DMS53 treated with DMSO at 0.1 percent for 48 hours (cell line): Measurements from ENCODE around the gene C6orf47.
A peak's percentile ranks its signal among the peaks of the same experiment; 100 is the strongest.
"Not testable (repeated sequence)": the region's sequence is repeated elsewhere in the genome, so short reads cannot be mapped to it uniquely, and the experiment has no call there.

Source experiments
- DNase-seq: peaks from one replicate; lab custom pipeline; 2025; ENCODE audit not compliant: unreplicated experiment; lab: John Stamatoyannopoulos, UW

Gene C6orf47, protein sequence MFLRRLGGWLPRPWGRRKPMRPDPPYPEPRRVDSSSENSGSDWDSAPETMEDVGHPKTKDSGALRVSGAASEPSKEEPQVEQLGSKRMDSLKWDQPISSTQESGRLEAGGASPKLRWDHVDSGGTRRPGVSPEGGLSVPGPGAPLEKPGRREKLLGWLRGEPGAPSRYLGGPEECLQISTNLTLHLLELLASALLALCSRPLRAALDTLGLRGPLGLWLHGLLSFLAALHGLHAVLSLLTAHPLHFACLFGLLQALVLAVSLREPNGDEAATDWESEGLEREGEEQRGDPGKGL

DNA sequence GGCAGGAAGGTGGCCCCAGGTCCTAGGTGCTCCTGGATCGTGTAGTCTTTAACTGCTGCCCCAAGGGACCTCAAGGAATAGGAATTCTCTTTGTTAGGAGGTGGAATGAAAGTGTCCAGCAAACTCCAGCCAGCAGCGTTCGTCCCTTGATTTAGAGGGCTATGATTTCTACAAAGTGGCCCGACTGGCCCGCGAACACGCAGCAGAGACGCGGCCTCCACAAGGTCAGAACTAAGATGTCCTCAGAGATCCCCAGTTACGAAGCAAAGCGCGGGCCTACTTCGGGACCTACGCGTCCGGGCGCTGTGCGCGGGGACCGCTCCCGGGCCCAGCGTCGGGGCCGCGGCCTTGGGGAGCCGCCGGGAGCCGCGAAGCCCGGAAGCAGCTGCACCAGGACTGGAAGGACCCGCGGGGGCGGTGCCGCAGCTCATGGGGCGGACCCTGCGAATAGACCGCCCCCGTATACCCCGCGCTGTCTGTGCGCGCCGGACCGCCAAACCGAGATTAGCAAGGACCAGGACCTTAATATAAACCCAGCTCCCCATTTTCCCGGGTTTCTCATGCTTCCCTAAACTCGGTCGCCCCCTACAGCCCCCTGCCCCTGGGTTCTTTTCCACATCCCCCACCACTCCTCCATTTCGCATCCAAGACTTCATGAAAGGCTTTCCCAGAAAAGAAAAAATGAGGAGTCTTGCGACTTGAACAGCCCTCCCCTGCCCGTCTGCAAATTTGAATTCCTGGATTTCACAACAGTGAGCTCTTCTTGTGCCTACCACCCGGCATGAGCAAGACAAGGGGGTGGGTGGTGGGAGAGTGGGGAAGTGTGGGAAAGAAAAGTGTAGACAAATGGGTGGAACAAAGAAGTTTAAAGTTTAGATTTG is at the start of gene C6orf47:
Gene C6orf47 (minus strand): TSS at position 398 of the 881 bp plus-strand sequence. CDS start 831 bp downstream, outside the sequence.
- DNase-seq: peak; percentile 73

DNA sequence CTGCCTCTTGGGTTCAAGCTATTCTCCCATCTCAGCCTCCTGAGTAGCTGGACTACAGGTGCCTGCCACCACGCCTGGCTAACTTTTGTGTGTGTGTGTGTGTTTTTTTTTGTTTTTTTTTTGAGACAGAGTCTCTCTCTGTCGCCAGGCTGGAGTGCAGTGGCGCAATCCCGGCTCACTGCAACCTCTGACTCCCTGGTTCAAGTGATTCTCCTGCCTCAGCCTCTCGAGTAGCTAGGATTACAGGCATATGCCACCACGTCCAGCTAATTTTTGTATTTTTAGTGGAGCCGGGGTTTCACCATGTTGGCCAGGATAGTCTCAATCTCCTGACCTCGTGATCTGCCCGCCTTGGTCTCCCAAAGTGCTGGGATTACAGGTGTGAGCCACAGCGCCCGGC is 48.6 kb upstream of the C6orf47 start:
- DNase-seq: not testable (repeated sequence)

DNA sequence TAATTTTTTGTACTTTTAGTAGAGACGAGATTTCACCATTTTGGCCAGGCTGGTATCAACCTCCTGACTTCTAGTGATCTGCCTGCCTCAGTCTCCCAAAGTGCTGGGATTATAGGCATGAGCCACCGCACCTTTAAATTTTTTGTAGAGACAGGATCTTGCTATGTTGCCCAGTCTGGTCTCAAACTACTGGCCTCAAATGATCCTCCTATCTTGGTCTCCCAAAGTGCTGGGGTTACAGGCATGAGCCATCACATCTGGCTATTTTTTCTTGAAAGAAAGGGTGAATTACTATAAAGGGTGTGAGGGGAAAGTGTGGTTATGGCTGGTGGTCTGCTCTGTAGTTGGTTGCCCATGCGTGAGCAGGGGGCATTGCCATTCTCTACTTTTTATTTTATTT is 47.6 kb upstream of the C6orf47 start:
- no peak for DNase-seq

DNA sequence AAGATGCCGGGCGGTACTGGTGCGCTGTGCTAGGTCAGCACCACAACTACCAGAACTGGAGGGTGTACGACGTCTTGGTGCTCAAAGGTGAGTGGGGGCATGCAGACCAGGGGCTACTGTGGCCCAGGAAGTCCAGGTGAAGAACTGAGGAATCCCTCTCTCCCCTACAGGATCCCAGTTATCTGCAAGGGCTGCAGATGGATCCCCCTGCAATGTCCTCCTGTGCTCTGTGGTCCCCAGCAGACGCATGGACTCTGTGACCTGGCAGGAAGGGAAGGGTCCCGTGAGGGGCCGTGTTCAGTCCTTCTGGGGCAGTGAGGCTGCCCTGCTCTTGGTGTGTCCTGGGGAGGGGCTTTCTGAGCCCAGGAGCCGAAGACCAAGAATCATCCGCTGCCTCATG is 47.1 kb upstream of the C6orf47 start:
- DNase-seq: no peak

DNA sequence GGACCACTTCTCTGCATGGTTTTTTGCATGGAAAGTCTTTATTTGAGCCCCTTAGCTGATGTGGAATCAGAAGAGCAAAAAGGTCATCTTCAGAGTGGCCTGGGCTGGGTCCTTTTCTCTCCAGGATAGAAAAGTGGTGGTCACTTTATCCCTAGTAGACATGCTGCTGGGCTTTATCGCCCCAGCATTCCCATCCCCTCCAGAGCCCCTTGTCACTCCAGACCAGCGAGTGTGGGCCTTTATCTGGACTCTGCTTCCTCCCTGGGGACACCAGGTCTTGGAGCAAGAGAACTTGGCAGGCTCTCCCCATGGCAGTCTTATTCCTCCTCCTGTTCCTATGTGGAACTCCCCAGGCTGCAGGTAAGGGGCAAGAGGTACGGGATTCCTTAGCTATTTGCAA is 46.0 kb upstream of the C6orf47 start, which contains the start of gene LY6G6F:
Gene LY6G6F (plus strand): TSS at position 268 of the 400 bp plus-strand sequence. CDS start 41 bp downstream, at position 309.
- no peak for DNase-seq

DNA sequence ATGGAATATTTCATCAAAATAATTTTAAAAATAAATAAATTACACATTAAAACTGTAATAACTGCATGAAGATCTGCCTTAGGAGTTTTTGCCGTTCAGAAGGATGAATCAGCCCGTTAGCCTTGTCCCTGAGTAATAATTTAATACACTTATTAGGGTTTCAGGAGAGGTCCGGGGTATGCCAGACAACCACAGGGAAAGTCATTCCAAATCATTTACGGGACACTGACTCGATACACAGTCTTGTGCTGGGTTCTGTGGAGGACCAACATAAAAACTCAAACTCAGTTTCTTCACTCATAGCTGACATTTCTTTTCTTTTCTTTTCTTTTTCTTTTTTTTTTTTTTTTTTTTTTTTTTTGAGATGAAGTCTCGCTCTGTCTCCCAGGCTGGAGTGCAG is 45.4 kb upstream of the C6orf47 start:
- no peak for DNase-seq

DNA sequence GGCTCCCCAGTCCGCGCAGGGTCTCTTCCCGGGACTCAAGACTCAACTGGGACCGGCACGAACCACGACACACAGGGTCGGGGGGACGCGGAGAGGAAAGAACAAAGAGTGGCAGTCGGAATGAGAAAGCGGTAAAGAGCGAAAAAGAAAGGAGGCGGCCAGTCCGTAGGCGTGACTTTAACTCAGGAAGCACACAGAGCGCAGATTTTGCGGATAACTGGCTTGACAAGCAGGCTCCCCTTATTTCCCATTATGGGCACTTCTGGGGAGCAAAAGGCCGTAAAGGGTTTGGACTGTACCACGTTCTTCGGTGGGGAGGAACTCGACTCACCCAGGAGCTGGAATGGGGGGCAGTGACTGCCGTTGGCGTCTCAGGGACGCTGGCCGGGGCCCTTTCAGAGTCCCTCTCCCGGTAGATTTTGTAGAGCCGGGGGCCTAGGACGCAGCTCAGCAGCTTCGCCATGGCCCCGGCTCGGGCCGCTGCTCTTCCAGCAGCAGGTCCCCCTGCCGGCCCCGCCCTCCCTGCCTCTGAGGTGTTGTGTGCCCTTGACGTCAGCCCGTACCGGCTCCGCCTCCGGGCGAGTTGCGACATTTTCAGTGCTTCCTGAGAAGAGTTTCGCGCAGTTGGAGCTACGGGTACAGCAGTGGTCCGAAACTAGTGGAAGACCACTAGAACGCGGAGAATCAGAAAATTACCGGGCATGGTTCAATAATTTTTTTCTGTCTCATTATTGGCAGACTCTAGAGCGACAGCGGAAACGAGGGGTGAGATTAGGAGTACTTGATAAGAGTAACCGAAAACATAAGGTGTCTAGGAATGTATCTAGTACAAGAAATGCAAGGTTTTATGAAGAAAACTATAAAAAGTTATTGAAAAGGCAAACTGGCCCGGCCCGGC is 42.5 kb upstream of the C6orf47 start, which contains the start of gene ABHD16A:
Gene ABHD16A (minus strand): TSS at position 506 of the 898 bp plus-strand sequence. CDS start 43 bp downstream, at position 463.
- peak; percentile 89 for DNase-seq

DNA sequence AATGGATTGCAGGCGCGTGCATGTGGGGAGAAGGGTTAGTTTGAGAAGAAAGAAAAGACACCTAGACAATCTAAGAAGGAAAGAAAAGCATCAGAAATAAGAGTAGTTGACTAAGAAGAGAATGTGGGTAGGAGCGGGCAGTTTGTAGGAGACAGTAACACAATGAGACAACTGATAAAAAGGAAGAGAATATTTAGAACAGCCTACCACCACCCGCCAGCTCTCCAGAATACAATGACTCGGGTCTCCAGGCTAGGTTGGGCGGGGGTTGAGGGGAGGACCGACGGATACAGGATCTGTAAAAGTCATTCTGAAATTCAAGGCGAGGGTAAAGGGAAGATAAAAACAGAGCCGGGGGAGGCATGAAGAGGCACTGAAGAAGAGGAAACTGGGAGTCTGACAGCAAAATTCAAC is 41.8 kb upstream of the C6orf47 start:
- DNase-seq: no peak

DNA sequence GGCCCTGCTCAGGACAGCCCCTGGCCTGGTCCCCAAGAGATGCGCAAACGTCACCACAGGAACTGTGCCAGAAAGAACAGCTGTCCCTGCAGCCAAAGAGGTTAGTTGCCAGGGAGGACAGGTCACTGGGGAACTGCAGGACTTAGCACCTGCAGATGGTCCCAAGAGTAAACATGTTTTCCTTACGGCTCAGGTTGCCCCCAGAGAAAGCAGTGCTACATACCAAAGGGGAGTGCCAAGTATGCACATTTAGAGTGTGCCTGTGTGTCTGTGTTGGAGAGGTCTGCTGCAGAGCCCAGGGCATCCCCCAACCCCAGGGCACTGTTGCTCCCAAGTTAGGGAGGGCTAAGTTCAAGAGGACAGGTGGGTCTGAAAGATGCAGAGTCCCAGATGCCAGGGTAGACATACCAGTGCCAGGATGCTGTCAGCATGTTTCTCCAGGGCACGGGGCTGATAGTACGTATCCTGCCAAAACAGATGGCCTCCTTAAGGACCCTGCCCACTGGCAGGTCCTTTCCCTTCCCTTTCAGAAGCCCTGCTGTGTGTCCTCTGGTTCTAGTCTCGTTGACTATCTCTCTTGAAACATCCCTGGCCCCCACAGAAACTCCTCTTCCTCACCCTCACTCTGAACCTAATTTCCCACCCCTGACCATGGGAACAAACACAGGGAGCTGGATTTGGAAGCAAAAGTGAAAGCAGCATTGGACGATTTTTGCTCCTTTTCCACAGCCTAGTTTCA is 41.3 kb upstream of the C6orf47 start:
- DNase-seq: no peak

DNA sequence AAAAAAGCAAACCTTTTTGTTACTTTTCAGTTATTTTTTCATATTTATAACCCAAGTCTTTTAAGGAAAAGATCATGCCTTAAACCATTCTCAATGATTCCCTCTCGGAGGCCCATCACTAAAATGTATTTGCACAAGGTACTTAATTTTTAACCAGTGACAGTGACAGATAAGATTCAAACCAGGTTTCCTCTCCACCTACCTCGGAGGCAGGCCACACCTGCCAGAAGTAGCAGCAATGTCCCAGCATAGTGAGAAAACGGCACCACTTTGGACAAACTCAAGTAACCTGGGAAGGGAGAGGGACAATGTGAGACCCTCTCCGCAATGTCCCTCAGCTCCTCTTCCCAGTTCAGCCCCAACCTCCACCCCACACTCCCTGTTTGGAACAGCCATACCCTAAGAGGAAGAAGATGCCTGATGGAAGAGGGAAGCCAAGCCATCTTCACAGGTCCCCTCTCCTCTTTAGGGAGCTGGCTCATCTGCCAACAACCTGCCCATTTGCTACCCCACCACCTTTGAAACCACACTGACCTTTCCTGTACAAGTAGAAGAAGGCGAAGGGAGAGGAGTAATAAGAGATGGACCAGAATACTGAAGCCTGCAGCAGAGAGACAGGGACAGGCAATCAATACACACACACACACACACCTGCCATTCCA is 40.3 kb upstream of the C6orf47 start:
- DNase-seq: no peak

DNA sequence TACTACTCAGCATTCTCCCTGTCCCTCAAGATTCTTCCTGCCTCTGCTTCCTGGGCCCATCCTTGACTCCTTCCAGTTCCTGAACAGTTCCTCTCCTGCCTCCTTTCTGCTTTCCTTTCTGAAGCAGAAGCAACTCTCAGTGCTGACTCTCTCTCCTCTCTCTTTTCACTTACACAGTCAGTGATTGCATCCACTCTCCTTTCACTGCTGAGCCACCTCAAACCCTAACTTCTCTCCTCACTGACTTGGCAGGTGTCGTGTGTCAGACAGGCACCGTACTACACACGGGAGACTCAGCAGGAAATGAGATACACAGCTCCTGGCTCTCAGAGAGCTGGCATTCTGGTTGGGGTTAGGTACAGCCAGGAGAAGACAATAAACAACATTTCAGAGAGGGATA is 37.0 kb upstream of the C6orf47 start:
- no peak for DNase-seq

DNA sequence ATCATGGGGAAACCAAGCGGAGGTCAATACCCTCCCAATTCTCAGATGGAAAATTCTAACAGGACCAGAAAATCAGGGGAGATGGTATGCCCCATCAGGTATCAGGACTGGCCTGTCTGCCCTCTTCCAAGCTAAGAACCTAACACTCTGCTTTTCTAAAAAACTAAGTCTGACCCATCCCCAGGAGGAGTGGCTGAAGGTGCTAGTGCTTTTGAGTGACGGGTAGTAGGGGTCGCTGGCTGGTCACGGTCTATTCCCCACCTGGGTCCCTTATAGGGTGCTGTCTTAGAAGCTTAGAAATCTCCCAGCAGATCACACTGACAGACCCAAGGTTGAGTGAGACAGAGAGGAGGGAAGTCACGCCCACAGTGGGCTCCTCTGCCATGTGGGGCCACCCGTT is 33.0 kb upstream of the C6orf47 start:
- DNase-seq: no peak

DNA sequence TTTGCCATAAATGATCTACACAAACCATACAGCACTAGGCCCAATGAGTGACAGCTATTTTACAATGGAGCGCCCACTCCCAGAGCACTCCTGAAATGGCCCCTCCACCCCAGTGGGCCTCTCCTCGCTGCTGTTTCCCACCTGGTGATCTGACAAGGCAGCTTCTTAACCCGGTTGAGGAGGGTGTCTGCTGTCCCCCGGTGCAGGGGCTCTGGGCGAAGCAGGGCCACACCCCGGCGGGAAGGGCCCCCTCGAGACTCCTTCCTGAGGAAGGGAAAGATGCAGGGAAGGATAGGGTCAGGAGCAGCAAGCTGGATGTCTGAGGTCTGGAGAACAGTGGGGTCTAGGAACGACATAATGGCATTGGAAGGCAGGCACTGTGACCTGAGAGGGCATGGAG is 32.3 kb upstream of the C6orf47 start:
- no peak for DNase-seq

DNA sequence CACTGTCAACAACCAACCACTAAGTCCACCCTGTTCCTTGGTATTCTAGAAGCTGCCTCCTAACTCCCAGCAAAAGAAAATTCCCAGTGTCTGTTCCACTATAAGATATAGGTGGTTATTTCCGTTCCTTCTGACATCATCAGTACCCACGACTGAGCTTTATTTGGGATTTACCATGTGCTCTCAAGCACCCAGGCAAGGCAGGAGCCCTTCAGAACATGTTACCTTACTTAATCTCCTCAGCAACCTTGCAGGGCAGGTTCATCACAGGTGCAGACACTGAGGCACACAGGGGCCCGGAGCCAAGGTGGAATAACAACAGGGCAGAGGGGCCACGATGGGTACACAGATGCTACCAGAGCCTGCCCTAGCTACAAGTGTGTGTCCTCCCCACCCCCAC is 31.8 kb upstream of the C6orf47 start:
- DNase-seq: no peak

DNA sequence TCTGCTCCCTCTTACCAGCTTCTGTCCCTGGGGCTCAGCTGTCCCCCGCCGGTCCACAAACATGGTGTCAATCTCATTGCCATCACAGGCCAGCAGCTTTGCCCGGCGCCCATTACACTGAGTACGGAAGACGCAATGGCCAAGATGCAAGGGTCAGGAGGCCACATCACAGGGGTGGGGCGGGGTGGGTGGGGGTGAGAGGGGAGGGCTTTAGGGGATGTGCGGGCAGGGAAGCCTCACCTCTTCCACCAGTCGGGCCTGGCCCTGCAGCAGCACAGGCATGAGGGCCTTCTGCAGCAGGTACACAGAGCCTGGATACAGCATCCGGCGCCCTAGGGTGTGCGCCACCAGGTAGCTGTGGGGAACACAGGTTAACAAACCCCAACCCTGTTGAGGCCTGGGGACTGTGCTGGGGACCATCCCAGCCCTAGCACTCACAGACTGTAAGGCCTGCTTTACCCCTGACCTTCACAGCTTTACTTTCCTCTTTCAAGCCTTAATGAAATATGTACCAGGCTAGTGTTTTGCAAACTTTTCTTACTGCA is 31.1 kb upstream of the C6orf47 start:
- no peak for DNase-seq

DNA sequence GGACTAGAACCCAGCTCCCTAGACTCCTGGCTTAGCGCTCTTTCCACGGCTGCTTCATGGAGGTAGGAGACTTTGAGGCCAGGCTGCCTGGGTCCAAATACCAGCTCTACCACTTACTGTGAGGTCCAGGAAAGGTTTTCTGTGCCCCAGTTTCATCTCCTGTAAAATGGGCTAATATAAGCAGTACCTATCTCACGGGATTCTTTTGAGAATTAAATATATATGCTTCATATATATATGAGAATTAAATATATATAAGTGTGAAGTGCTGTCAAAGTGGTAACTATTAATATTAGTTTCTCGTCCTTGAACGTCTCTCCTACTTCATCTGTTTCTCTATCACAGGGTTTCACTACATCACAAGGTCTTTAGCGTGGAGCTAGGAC is 30.5 kb upstream of the C6orf47 start:
- no peak for DNase-seq

DNA sequence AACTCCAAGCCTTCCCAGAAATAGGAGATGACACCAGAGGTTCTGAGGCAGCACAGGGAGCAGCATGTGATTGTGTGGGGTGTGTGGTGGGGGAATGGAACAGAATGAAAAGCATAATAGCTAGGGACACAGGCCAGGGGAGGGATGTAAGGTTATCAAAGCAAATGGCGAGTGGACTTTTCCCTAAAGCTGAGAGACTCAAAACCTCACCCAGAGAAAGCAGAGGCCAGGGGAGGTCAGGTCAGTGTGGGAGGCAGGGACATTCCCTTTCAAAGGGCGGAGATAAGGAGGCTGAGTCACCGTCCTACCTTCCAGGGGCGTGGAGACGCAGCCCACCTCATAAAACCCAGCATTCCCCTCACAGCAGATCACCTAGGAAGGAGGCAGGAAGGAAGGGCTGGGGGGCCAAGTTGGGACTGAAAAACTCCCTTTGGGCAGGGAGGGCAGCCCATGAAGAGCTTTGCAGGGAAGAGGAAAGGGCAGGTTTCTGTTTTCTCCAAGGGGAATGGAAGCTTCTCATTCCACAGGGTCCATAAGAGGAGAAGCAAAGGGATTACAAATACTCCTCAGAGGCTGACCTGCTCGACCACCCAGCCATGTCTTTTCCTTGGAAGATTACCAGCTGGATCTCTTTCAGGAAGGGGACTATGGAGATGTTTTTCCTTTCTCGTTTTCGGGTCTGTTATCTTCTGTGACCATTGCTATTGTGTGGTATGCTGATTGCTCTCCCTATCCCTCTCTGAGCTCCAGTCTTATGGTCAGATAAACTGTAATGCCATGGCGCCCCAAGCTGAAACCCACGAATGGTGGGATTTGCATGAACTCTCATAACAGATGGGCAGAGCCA is 29.9 kb upstream of the C6orf47 start:
- no peak for DNase-seq

DNA sequence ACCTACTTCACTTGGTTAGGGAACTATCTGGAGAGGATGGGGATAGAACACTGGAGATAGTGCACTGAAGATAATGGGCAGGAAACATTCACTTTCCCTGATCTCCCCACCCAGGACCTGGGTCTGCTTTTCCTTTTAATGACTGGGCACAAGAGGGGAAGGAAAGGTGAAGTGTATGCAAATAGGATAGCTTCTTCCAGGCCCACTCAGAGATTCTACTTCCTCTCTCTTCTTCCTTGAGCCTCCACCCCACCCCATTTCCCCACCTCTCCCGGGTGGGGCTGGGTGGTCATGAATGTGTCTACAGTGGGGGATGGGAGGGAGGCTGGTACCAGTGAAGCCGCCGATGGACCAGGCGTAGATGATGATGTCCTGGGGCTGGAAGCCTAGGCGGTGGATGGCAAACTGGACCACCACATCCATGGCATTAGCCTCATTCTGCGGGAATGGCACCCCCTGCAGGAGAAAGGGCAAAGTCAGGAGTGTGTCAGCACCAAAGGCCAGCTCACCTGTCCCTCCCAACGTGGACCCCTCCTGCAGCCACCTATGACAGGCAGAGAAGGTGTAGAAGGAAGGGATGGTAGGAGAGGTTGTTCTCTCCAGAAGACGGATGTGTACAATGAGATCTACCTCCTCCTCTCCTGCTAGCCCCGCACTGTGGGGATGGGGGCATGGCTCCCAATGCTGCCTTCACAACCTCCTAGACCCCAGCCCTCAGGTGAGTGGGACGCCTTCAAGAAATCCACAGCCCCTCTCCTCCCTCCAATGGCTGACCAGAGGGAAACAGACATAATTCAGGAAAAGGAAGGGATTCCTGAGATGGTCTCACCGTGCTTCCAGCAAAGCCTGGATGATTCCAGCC is 28.9 kb upstream of the C6orf47 start:
- DNase-seq: no peak
